ENCODE data around the gene ALX3.

The ALX3 gene

DNA sequence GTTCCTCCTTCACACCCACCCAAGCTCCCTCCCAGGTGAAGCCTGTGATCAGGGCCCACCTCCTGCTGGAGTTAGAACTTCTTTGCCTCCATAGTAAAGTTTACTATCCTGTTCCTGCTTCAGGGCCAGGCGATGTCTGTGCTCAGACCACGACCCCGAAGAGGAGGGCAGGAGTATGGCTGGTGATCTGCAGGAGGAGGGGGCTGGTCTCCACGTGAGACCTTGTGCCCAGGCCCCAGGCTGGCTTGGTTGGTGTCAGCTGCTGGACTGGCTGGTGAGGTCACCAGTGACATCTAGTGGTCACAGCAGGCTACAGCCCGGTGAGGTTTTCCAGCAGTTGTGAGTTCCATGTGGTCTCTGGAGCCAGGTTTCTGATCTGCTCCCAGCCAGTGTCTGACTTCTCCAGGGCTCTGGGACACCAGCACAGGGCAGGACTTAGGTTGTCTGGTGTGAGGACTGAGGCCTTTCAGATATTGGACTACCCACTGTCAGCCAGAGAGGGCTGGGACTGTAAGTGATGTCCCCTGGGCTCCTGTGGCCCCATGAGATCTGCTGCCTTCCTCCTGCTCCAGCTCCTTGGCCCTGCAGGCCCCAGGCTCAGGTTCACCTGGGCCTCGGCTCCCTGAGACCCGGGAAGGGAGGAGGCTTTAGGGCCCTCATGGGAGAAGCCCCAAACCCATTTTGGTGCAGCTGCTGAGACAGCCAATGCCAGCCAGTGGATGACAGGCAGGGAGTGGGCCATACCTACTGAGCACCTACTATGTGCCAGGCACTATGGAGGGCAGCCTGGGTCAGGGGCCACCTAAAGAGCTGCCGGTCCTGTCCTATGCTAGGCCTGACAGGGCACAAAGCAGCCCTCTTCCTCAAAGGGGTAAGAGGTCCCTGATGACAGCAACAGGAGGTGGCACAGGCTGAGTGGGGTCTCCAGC, 35.8 kb upstream of the ALX3 start:
- Histone ChIP-seq H3K36me3 (ENCODE audit: insufficient read depth, low read length) (no peaks in the 10 kb centered on the region), H3K27ac (ENCODE audit: low read depth, low read length) (no peak overlapping the region), H3K4me3 (ENCODE audit: low read length) (no peak overlapping the region), H3K27me3 (ENCODE audit: insufficient read depth, low read length) (no peaks in the 10 kb centered on the region), H3K9ac (ENCODE audit: low read depth, low read length) (no peak overlapping the region), H3K9me3 (ENCODE audit: insufficient read depth, low read depth, low read length) (no peaks in the 10 kb centered on the region), H3K4me1 (ENCODE audit: insufficient read depth, low read length) (no peaks in the 10 kb centered on the region)
- 37% methylated on average over 8 of the region's 8 CpGs for WGBS

DNA sequence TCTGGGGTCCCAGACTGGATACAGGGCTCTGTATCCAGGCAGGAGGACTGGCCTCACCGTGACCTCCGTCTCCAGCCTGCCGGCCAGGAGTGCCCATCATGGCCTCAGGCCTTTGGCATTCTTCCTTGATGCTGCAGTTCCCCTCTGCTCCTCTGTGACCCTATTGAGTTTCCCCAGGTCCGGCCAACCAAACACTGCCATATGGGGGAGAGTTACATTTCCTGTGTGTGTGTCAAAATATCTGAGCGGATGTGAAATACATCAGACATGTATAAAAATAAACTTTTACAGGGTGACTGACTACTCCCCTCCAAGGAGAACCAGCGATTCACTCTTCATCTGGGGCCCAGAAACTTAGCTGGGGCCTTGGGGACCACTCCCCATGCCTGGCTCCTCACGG, 31.6 kb upstream of the ALX3 start:
- Histone ChIP-seq H3K27ac (ENCODE audit: low read depth, low read length) (no peak overlapping the region), H3K9ac (ENCODE audit: low read depth, low read length) (no peak overlapping the region)

DNA sequence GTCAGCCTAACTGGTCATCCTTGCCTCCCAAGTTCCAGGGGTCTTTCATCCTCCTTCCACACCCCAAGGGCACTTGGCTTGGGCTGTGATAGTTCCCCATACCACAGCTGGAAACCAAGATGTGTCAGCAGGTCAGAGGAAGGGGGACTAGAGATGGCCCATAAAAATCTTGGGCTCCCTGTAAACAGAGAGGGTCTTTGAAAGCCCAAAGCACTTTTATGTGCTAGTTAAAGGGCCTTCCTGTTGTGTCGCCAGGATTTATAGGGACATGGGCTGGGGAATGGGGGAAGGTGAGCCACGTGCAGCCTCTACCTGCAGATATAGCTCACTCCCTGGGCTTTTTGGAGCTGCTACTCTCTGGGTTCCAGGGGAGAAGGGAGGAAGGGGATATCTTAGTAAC, 29.9 kb upstream of the ALX3 start:
- Histone ChIP-seq H3K27ac (ENCODE audit: low read depth, low read length) (no peak overlapping the region), H3K9ac (ENCODE audit: low read depth, low read length) (no peak overlapping the region), H3K27me3 (ENCODE audit: insufficient read depth, low read length) (no peaks in the 10 kb centered on the region), H3K36me3 (ENCODE audit: insufficient read depth, low read length) (no peaks in the 10 kb centered on the region), H3K9me3 (ENCODE audit: insufficient read depth, low read depth, low read length) (no peaks in the 10 kb centered on the region), H3K4me3 (ENCODE audit: low read length) (no peak overlapping the region), H3K4me1 (ENCODE audit: insufficient read depth, low read length) (no peaks in the 10 kb centered on the region)
- 68% methylated on average over 2 of the region's 2 CpGs for WGBS

More for the DNA sequence above, 31.6 kb upstream of the ALX3 start:
- 88% methylated on average over 6 of the region's 7 CpGs for WGBS
- Histone ChIP-seq H3K27me3 (ENCODE audit: insufficient read depth, low read length) (no peaks in the 10 kb centered on the region), H3K4me1 (ENCODE audit: insufficient read depth, low read length) (no peaks in the 10 kb centered on the region), H3K36me3 (ENCODE audit: insufficient read depth, low read length) (no peaks in the 10 kb centered on the region), H3K9me3 (ENCODE audit: insufficient read depth, low read depth, low read length) (no peaks in the 10 kb centered on the region), H3K4me3 (ENCODE audit: low read length) (no peak overlapping the region)

DNA sequence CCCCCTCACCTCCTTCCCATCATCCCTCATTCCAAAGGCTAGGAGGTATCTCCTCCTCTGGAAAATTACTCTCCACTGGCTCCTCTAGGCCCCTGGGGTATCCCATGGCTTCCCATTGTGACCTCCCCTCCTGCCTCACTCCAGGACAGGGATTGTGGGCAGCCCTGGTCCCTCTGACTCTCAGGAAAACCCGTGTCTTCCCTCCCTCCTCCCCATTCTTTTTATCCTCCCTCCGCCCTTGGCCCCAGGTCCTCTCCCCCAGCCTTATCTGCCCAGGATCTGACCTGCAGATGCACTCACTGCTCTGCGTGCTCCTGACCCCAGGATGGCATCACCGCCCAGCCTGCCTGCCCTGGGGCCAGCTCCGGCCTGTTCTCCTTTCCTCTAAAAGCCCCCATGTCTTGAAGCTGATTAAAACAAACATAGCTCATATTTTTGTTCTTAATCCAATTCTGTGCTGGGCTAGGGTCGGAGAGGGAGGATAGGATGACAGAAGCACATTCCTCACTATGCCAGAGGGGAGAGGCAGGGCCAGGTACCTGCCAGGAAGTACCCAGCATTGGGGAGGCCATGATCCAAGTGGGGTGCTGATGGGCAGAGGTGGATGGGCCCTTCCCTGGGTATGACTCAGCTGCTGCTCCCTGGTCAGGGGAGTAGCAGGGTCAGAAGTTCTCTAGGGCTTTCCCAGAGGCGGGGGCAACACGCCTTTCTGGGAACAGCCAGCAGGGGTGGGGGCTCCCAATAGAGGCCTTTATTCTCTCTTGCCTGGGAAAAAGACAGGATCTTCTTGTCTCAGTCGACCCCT, 28.0 kb upstream of the ALX3 start:
- Histone ChIP-seq H3K9ac (ENCODE audit: low read depth, low read length) (no peak overlapping the region), H3K4me1 (ENCODE audit: insufficient read depth, low read length) (no peaks in the 10 kb centered on the region), H3K27ac (ENCODE audit: low read depth, low read length) (no peak overlapping the region), H3K9me3 (ENCODE audit: insufficient read depth, low read depth, low read length) (no peaks in the 10 kb centered on the region), H3K4me3 (ENCODE audit: low read length) (no peak overlapping the region), H3K27me3 (ENCODE audit: insufficient read depth, low read length) (no peaks in the 10 kb centered on the region), H3K36me3 (ENCODE audit: insufficient read depth, low read length) (no peaks in the 10 kb centered on the region)
- 70% methylated on average over 9 of the region's 9 CpGs for WGBS

DNA sequence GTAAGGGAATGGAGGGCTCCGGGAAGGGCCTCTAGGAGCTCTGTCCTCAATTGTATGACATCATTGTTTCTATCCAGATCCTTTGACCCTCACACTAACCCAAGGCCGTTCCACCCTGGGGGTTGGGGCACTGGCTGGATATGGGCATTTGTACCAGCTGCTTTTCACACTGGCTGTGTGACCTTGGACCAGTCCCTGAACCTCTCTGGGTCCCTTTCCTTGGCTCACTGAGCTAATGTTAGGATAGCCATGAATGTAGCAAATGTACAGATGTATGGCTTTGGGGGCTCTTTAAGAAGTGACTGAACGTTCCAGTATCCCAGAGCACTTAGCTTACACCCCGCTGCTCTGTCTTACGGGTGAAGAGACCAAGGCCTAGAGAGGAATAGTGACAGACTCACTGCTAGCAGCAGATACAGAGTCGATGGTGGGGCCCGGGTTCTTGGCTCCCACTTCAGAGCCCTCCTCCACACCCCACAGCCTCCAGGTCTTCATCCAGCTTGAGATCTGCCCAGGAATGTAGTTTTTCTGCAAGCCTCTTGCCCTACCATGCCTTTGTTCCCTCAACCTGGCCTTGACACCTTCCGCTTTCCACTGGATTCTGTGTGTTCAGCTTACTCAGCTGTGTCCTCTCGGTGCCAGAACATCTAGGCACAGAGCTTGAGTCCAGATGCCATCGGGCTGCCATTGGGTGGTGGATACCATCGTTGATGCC, 27.2 kb upstream of the ALX3 start:
- Histone ChIP-seq H3K27me3 (ENCODE audit: insufficient read depth, low read length) (no peaks in the 10 kb centered on the region), H3K4me3 (ENCODE audit: low read length) (no peak overlapping the region), H3K9me3 (ENCODE audit: insufficient read depth, low read depth, low read length) (no peaks in the 10 kb centered on the region), H3K9ac (ENCODE audit: low read depth, low read length) (no peak overlapping the region), H3K36me3 (ENCODE audit: insufficient read depth, low read length) (no peaks in the 10 kb centered on the region), H3K4me1 (ENCODE audit: insufficient read depth, low read length) (no peaks in the 10 kb centered on the region), H3K27ac (ENCODE audit: low read depth, low read length) (no peak overlapping the region)
- WGBS: 84% methylated on average over 11 of the region's 11 CpGs

DNA sequence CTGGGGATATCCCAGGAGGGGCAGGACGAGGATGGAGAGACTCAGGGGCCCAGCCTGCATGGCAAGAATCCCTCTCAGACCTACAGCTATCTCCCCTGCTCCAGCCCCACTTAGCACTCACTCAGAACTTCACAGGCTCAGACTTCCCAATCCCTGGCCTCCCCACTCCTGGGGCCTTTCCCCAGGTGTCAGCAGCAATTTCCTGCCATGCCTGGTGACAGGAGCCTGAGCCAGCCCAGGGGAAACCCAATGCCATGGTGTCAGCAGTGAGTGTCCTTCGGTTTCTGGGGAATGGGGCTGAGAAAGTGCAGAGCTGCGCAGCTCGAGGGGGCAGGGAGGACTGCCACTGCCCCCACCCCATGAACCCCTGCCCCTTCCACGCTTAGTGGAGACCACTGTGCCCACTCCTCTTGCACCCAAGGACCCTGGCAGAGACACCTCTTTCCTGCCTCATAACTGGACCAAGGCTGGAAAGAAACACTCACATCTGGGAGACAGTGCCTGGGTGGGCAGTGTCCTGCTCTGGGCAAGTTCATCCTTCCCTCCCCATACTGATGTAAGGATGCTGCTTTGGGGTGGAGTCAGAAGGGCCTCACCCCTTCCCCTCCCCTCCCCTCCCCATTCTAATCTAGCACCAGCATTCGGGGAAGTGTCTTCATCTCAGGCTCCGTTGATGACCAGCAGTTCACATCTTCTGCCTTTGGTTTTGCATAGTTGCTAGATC, 24.6 kb upstream of the ALX3 start:
- no peak overlapping the region for H3K27ac ChIP-seq (ENCODE audit: low read depth, low read length)
- no peak overlapping the region for H3K4me3 ChIP-seq (ENCODE audit: low read length)
- WGBS: 78% methylated on average over 7 of the region's 7 CpGs
- peaks cover under 1% of the 10 kb centered on the region; the same call in 1 of the 2 replicates for H3K4me1 ChIP-seq (ENCODE audit: insufficient read depth, low read length)
- H3K36me3 ChIP-seq (ENCODE audit: insufficient read depth, low read length): no peaks in the 10 kb centered on the region
- peaks cover 8% of the 10 kb centered on the region; the same call in 1 of the 2 replicates for H3K27me3 ChIP-seq (ENCODE audit: insufficient read depth, low read length)
- no peak overlapping the region for H3K9ac ChIP-seq (ENCODE audit: low read depth, low read length)
- H3K9me3 ChIP-seq (ENCODE audit: insufficient read depth, low read depth, low read length): no peaks in the 10 kb centered on the region

DNA sequence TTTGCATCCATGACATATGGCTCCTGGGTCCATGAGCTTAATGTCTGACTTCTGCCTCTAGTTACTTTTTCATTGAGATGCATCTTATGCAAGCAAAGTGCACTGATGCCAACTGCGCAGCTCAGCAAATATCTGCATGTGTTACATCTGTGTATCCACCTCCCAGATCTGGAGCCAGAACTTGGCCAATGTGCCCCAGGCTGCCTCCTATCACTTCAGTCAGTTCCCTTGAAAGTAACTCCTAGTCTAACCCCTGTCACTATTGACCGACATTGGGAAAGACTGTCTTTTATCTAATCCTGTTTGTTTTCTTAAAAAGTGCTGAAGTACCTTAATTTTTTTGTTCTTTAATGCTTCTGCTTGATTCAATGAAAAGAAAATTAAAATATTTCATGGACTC, 22.5 kb upstream of the ALX3 start:
- WGBS: 93% methylated on average over 2 of the region's 2 CpGs
- Histone ChIP-seq H3K4me3 (ENCODE audit: low read length) (no peak overlapping the region), H3K27ac (ENCODE audit: low read depth, low read length) (no peak overlapping the region), H3K27me3 (ENCODE audit: insufficient read depth, low read length) (peaks cover 12% of the 10 kb centered on the region), H3K4me1 (ENCODE audit: insufficient read depth, low read length) (peaks cover 11% of the 10 kb centered on the region; the same call in 1 of the 2 replicates), H3K9ac (ENCODE audit: low read depth, low read length) (no peak overlapping the region), H3K9me3 (ENCODE audit: insufficient read depth, low read depth, low read length) (no peaks in the 10 kb centered on the region), H3K36me3 (ENCODE audit: insufficient read depth, low read length) (no peaks in the 10 kb centered on the region)

DNA sequence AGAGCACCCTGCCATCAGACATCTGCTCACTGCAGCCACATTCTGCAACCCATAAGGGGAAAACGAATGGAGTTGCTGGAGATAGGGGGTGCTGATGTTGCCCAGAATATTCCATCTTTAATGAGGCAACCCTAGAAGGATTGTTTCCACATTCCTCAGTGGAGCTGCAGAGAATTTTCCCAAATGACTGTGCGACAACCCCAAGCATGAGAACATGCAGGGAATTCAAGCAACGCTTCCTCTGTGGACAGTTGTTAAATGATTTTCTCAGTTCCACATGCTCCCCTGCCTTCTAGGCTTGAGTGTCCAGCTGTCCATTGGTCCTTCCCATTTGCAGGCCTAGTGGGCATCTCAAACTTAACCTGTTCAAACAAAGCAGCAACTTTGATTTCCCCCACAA, 21.3 kb upstream of the ALX3 start:
- no peaks in the 10 kb centered on the region for H3K9me3 ChIP-seq (ENCODE audit: insufficient read depth, low read depth, low read length)
- H3K27me3 ChIP-seq (ENCODE audit: insufficient read depth, low read length): peaks cover 24% of the 10 kb centered on the region
- H3K27ac ChIP-seq (ENCODE audit: low read depth, low read length): no peak overlapping the region
- no peaks in the 10 kb centered on the region for H3K36me3 ChIP-seq (ENCODE audit: insufficient read depth, low read length)
- WGBS: 85% methylated on average over 3 of the region's 3 CpGs
- no peak overlapping the region for H3K4me3 ChIP-seq (ENCODE audit: low read length)
- peaks cover 11% of the 10 kb centered on the region; the same call in 1 of the 2 replicates for H3K4me1 ChIP-seq (ENCODE audit: insufficient read depth, low read length)
- H3K9ac ChIP-seq (ENCODE audit: low read depth, low read length): no peak overlapping the region

DNA sequence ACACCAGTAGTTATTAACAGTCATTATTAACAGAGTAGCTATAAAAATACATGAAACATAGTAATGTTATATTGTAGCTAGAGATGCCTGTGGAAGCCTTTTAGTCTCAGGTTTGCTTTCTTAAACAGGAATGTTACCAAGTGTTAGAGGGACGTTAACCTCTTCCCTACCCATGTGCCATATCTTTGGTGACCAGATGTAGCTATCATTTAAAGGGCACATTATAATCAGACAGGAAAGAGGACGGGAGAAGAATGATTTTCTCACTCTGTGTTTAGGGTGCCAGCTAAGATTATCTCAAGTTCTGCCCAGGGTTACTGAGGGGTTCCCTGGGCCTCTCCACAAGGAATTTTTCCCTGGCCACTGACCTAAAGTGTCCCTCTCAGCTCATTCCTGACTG, 20.9 kb upstream of the ALX3 start:
- Histone ChIP-seq H3K36me3 (ENCODE audit: insufficient read depth, low read length) (no peaks in the 10 kb centered on the region), H3K9me3 (ENCODE audit: insufficient read depth, low read depth, low read length) (no peaks in the 10 kb centered on the region), H3K9ac (ENCODE audit: low read depth, low read length) (no peak overlapping the region), H3K4me1 (ENCODE audit: insufficient read depth, low read length) (peaks cover 11% of the 10 kb centered on the region; the same call in 1 of the 2 replicates), H3K4me3 (ENCODE audit: low read length) (no peak overlapping the region), H3K27me3 (ENCODE audit: insufficient read depth, low read length) (peaks cover 28% of the 10 kb centered on the region), H3K27ac (ENCODE audit: low read depth, low read length) (no peak overlapping the region)
- 92% methylated on average over 2 of the region's 2 CpGs for WGBS

DNA sequence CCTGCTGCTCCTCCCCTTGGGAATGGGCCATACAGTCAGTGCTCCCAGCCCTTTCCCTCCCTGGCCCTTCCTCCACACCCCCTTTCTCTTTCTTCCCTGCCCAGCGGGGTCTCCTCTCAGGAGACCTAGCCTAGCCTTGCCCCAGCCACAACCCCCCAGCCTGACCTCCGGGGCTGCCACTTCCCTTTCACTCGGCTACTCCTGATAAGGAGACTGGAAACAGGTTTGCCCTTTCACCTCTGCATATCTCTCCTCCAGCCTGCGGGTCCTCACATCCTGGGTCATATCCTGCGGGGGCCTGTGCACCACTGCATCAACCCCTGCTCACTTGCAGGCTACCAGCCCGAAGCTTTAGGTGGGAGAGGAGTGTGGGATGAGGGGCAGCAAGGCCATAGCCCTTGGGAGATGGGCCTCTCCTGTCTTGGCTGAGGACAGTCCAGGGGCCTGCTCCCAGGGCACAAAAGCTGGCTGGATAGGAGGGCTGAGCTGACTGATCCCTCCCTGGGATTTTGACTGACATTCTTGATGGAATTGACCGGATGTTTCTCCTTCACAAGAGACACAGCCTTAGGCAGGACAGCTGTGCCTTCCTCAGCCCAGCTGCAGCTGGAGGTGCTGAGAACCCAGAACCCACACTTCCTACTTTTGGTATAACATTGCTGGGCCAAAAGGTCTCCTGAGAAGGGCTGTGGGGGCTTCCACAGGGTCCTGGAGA, 19.2 kb upstream of the ALX3 start:
- Histone ChIP-seq H3K27me3 (ENCODE audit: insufficient read depth, low read length) (peaks cover 44% of the 10 kb centered on the region), H3K4me1 (ENCODE audit: insufficient read depth, low read length) (peaks cover 11% of the 10 kb centered on the region; the same call in 1 of the 2 replicates), H3K9ac (ENCODE audit: low read depth, low read length) (no peak overlapping the region), H3K27ac (ENCODE audit: low read depth, low read length) (no peak overlapping the region), H3K4me3 (ENCODE audit: low read length) (no peak overlapping the region), H3K9me3 (ENCODE audit: insufficient read depth, low read depth, low read length) (no peaks in the 10 kb centered on the region), H3K36me3 (ENCODE audit: insufficient read depth, low read length) (no peaks in the 10 kb centered on the region)
- WGBS: 56% methylated on average over 7 of the region's 7 CpGs
